HEK293T (cell line): ENCODE data around the gene PITPNM3.

Source experiments
- BHLHE40 ChIP-seq: fragments of 450-650 bp; IDR thresholded peaks from 2 replicates; pipeline ENCODE4 v1.6.1; 2016; ENCODE audit warnings: mild to moderate bottlenecking, moderate library complexity, borderline replicate concordance
- CTBP1 ChIP-seq: fragments of 450-650 bp; IDR thresholded peaks from 2 replicates; pipeline ENCODE4 v1.6.1; 2016; ENCODE audit warnings: borderline replicate concordance
- FOXM1 ChIP-seq: fragments of 450-650 bp; IDR thresholded peaks from 2 replicates; pipeline ENCODE4 v1.6.1; 2017; ENCODE audit warnings: mild to moderate bottlenecking, borderline replicate concordance
- L3MBTL2 ChIP-seq: fragments of 450-650 bp; conservative IDR thresholded peaks from 2 replicates; pipeline ENCODE4 v1.6.1; 2016; ENCODE audit warnings: mild to moderate bottlenecking
- LEF1 ChIP-seq: fragments of 450-650 bp; IDR thresholded peaks from 2 replicates; pipeline ENCODE4 v1.6.1; 2017; ENCODE audit warnings: mild to moderate bottlenecking, borderline replicate concordance
- NFRKB ChIP-seq: fragments of 450-650 bp; IDR thresholded peaks from 2 replicates; pipeline ENCODE4 v1.6.1; 2016; ENCODE audit warnings: mild to moderate bottlenecking, moderate library complexity
- SP1 ChIP-seq: fragments of 450-650 bp; IDR thresholded peaks from 2 replicates; pipeline ENCODE4 v1.6.1; 2017
- SUZ12 ChIP-seq: fragments of 450-650 bp; IDR thresholded peaks from 2 replicates; pipeline ENCODE4 v1.6.1; 2016; ENCODE audit warnings: mild to moderate bottlenecking
- TARDBP ChIP-seq: fragments of 450-650 bp; IDR thresholded peaks from 2 replicates; pipeline ENCODE4 v1.6.1; 2016

GRCh38 chr17:6421700-6422604 is 134.4 kb downstream of the PITPNM3 start:
- TF ChIP-seq CTBP1 = no peak
- no peak for TF ChIP-seq L3MBTL2
- no peak for TF ChIP-seq NFRKB
- TF ChIP-seq SP1 = no peak
- TF ChIP-seq SUZ12 = no peak
- no peak for TF ChIP-seq FOXM1
- TF ChIP-seq LEF1 = no peak
- no peak for TF ChIP-seq BHLHE40
- no peak for TF ChIP-seq TARDBP
